HG03196 (cell line): ENCODE measurements around the gene DHX9.

Experiments
- ATAC-seq: cut with Tn5 transposase; IDR thresholded peaks from one replicate; pipeline ENCODE4 v1.9.1; 2021; ENCODE audit not compliant: unreplicated experiment

The DHX9 gene

DNA sequence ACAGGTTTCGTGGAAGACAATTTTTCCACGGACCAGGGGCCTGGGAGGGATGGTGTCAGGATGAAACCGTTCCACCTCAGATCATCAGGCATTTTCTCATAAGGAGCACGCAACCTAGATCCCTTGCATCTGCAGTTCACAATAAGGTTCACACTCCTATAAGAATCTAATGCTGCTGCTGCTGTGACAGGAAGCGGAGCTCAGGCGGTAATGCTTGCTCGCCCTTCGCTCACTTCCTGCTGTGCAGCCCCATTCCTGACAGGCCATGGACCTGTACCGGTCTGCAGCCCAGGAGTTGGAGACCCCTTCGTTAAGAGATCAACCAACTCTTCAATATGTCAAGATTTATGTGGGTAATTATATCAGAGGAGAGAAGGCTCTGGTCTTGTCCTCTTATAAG, 3.3 kb upstream of the DHX9 start:
- no peak for ATAC-seq

DNA sequence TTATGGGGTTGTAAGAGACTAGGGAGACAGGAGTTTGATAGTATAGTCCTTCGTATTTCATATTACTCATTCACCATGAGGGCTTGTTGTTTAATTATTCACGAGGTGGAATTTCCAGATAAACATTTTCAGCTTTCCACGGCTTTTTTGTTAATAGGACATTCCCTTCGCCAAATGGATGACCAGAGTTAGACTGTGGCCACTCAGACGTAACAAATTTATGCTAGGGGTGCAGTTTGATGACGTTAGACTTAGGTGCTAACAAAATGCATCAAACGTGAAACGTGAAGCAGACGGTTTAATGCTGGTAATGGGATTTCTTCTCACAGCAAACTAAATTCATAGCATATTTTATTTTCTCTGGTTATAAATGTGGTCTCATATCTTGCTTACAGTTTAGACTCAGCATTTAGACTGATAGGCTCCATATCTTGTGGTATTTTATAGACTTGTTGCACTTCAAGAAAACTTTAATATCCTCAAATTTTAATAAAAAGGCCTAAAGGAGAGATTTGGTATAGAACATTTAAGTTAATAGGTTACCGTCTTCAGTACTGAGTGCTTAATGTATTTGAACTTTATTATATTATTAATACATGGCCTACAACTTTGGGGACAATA, 2.3 kb downstream of the DHX9 start:
- ATAC-seq, result no peak

DNA sequence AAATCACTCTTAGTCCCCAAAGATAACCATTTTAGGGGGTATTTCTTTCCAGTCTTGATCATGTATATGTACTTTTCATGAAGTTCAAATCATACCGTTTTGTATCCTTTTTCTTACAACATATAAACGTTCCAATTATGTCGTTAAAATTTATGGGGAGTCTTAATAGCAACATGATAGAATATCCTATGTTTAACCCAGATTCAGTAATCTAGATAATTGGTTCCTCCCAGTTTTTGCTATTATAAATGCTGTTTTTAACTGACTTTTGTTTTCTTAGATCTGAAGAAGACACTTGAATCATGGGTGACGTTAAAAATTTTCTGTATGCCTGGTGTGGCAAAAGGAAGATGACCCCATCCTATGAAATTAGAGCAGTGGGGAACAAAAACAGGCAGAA, 3.1 kb downstream of the DHX9 start:
- no peak for ATAC-seq

DNA sequence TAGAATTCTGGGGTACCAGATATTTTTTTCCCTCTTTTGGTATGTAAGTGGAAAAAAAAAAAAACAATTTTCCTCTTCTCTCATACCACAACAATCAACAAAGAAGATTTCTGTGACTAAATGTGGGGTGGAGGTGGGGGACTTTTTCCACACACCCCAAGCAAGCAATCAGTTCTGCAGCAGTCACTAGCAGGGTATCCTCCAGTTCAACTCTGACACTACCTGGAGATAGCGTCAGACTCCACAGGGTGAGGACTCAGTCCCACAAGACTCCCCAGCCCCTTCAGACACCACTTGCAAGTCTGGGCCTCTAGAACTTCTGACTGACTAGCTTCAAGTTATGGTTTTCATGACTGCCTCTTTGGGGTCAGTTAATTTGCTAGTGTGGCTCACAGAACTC, 6.2 kb downstream of the DHX9 start:
- ATAC-seq, result no peak

DNA sequence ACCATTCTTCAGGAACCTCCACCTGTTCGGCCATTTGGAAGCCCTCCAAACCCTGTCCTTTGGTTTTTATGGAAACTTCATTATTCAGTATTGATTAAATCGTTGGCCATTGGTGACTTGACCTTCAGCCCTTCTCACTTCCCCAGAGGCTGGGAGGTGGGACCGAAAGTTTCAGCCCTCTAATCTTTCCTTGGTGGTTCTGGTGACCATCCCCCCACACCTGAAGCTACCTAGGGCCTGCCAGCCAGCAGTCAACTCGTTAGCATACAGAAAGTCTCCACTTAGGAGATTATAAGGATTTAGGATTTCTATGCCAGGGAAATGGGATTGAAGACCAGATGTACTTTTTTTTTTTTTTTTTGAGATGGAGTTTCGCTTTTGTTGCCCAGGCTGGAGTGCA, 6.7 kb downstream of the DHX9 start:
- no peak for ATAC-seq

DNA sequence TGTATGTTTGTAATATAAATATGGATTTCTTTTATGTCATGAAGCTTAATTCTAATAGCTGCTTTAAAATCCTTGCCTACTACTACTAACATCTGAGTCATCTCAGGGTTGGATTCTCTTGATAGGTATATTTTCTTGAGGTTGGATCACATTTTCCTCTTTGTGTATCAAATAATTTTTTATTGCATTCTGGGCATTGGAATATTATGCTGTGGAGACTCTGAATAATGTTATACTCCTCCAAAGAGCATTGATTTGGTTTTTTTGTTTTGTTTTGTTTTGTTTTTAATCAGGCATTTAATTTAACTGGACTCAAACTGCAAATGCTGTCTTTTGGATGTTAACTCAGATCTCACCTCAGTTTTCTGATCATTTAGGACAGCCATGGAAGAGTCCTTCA, 8.0 kb downstream of the DHX9 start:
- ATAC-seq, result no peak

DNA sequence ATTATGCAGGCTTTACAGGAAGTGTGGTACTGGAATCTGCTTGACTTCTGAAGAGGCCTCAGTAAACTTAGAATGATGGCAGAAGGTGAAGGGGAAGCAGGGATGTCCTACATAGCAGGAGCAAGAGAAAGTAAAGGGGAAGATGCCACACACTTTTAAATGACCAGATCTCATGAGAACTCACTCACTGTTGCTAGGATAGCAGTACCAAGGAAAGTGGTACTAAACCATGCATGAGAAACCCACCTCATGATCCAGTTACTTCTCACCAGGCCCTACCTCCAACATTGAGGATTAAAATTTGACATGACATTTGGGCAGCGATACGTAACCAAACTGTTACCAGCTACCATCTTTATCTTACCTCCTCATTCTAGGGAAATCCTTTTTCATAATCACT, 9.6 kb downstream of the DHX9 start:
- no peak for ATAC-seq

DNA sequence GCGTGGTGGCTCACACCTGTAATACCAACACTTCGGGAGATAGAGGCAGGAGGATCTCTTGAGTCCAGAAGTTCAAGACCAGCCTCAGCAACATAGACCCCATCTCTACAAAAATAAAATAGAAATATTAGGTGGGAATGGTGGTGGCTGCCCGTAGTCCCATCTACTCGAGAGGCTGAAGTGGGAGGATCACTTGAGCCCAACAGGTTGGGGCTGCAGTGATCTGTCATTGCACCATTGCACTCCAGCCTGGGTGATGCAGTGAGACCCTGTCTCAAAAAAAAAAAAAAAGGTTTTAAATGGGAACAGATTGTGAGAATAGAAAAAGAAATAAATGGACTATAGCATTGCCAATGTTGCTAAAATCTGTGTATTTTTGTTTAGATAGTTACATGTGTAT, 11.2 kb downstream of the DHX9 start:
- no peak for ATAC-seq

DNA sequence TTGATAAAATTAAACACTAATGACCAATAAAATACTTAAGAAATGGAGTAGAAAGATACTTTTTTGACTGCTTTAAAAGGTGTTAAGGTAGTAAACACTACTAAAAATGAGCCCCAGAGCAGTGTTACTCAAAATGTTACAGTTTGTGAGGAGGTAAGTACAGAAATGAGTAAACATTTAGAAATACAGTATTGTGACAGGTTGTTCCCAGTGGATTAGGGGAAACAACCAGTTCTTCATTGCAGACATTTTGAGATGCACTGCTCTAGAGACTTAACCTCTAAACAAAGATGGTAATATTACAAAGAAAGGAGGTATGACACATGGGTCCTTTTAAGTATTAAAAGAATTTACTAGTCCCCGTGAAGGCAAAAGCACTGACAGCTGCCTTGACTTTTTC, 12.7 kb downstream of the DHX9 start:
- no peak for ATAC-seq

DNA sequence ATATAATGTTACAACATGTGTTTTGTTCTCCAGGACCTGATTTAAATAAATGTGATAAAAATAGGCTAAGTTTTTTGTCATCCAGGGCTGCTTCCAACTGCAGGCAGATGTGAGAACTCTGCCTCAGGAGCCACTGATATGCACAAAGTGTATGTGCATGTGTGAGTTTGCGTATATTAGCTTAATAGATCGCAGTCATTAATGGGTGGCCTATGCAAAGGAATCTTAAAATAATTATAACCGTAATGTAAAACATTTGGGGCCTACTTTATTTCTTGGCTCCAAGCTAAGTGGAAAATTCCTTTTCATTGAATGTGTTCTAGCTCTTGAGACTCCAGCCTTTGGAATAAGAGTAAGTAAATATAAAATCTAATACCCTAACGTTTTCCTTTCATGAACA, 16.8 kb downstream of the DHX9 start:
- ATAC-seq, result no peak

DNA sequence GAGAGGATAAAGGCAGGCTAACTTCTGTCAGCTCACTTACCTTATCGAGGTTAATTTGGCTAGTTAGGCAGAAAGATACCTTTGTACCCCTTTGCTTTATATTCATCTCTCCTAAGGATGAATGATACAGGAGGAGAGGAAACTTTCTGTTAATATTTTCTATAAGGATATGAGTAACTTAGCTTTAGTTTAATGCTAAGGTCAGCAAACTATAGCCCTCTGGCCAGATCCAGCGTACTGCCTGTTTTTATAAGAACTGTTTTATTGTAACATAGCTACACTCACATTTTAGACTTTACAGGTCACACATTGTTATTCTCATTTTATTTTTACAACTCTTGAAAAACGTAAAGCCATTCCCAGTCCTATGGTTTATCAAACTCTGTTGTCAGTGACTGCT, 18.1 kb downstream of the DHX9 start:
- no peak for ATAC-seq

DNA sequence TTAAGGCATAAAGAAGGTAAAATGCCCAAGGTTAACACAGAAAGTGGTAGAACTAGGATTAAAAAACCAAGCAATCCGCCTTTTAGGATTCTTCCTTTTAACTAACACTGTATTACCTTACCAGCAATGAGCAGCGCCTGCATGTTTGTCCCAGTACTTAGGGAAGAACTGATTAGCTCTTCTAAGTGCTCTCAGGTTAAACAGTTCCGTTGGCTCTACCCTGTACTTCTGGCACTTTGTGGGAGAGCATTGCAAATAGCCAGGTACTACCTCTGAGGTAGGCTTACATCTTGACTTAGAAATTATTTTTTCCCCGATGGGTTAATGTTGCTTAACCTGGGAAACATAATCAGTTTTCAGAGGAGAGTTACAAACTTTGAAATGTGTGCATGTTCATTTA, 21.5 kb downstream of the DHX9 start:
- ATAC-seq, result no peak

DNA sequence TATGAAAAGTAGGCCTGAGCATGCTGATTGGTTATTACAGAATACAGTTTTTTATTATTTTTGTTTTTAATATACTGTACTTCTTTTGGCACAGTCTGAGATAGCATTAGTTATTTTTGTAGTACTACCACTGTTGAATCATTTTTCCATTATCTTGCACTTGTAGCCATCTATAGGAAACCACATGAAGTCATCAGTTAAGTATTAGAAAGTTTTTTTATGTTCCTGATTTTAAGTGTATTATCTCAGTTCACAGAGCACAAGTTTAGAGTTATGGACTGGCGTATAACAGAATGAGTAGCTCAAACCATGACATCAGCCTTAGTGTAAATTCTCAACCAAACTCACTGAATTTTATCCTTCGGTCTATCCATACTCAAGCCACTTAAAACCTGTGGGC, 22.8 kb downstream of the DHX9 start:
- no peak for ATAC-seq

DNA sequence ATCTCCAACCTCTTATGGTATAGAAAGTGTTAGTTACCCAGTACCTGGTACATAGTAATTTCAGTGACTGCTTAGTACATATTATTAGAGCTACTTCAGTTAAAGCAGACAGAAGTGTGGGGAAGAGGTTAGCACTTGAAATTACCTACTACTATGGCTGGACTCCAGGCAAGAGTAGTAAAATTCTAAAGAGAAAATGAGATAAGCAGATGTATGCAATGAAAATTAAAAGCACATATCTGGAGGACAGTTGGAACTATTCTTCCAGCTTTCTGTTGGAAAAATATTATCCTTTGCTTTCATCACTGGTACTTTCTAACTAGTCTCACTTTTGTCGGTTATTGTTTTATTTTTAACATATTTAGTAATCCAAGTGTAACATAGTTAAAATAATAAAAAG, 23.7 kb downstream of the DHX9 start:
- ATAC-seq, result no peak

DNA sequence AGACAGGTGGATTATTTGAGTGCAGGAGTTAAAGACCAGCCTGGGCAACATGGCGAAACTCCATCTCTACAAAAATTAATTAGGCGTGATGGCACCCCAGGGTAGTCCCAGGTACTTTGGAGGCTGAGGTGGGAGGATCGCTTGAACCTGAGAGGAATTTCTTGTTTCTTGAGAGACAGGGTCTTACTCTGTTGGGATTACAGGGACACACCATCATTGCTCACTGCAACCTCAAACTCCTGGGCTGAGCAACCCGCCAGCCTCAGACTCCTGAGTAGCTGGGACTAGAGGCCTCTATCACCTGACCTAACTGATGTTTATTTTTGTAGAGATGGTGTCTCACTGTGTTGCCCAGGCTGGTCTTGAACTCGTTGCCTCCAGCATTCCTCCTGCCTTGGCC, 24.8 kb downstream of the DHX9 start:
- no peak for ATAC-seq

DNA sequence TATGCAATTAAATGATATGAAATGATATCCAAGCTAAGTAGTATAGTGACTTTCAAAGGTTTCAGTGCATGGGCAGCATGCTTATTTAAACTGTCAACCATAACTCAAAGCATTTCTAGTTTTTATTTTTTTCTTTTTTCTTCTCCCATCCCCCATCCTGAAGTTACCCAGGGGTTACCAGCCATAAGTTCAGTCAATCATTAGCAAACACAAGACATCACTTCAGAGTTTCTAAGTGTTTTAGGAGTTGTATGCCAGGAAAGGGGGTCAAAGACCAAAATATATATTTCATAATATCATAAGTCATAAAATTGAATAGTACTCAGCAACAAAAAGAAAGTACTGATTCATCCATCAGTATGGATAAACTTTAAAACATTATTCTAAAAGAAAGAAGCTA, 28.7 kb downstream of the DHX9 start:
- ATAC-seq, result no peak

DNA sequence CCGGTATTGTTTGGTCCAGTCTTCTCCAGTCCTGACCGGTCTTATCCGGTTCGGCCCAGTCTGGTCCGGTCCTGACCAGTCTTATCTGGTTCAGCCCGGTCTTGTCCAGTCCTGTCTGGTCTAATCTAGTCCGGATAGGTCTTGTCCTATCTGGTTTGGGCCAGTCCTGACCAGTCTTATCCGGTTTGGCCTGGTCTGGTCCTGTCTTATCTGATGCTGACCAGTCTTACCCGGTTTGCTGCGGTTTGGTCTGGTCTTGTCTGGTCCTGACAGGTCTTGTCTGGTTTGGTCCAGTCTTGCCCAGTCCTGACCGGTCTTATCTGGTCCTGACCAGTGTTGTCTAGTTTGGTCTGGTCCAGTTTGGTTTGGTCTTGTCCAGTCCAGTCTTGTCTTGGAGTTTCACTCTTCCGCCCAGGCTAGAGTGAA, 30.1 kb downstream of the DHX9 start:
- ATAC-seq, result no peak

DNA sequence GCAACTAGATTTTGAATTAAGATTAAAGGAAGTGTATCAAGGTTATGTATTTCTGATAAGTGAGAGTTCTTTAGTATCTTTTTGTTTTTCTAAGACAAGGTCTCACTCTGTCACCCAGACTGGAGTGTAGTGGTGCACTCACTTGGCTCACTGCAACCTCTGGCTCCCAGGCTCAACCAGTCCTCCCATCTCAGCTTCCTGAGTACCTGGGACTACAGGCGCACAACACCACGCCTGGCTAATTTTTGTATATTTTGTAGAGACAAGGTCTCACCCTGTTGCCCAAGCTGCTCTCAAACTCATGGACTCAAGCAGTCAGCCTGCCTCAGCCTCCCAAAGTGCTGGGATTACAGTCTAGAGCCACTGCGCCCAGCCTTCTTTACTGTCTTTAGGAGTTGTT, 33.7 kb downstream of the DHX9 start:
- ATAC-seq, result no peak

DNA sequence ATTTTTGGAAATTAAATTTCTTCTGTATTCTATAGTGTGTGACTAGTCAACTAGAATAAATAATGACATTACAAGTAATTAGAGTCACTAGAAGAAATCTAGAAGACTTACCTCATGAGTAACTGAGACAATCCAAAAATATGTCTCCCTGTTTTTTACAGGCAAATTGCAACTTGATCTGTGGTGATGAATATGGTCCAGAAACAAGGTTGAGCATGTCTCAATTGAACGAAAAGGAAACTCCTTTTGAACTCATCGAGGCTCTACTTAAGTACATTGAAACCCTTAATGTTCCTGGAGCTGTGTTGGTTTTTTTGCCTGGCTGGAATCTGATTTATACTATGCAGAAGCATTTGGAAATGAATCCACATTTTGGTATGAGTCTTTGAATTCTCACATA, 36.7 kb downstream of the DHX9 start:
- no peak for ATAC-seq

DNA sequence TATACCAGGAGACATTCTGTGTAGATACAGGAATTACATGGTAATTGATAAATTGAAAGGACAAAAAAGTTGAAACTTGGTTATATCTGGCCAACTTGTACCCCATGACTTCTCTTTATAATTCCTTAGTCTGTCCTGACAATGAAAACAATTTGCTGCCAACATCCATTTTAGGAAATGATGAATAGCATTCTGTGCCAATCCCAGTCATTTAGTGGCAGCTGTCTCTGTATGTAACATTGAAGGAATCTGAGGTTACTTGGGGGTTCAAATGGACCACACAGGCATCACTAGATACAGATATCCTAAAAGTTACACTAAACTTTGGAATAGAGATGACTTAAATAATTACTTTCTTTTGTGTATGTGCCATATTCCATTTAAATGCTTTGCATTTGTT, 38.2 kb downstream of the DHX9 start:
- ATAC-seq, result no peak

DNA sequence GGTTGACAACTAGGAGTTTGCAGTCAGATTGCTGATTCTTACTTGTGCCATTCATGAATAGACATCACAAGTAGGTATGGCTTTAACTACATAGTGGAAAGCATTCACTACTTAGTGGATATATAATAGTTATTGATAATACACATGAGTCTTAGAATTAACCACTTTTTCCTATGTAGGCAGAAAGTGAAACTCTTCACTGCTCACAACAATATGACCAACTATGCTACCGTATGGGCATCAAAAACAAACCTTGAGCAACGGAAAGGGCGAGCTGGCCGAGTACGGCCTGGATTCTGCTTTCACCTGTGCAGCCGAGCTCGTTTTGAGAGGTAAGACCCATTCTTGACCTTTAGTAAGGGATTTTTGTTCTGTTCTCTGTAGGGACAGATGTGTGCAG, 38.7 kb downstream of the DHX9 start:
- no peak for ATAC-seq

DNA sequence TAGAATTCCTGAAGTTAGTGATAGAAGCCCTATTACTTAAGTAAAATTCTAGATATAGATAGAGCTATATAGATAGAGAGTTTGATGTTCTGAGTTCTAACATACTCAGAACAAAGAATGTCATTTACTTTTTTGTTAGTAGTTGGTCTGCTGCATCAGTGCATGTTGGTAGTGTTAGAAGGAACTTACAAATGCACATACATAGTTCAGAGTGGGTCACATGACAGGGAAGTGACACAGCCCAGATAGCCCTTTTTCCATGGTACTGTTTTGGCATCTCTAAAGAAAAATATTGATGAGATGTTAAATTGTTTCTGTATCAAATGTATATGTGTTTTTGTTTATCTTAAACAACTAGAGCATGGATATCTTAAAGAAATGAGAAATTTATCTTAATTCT, 45.7 kb downstream of the DHX9 start:
- no peak for ATAC-seq

DNA sequence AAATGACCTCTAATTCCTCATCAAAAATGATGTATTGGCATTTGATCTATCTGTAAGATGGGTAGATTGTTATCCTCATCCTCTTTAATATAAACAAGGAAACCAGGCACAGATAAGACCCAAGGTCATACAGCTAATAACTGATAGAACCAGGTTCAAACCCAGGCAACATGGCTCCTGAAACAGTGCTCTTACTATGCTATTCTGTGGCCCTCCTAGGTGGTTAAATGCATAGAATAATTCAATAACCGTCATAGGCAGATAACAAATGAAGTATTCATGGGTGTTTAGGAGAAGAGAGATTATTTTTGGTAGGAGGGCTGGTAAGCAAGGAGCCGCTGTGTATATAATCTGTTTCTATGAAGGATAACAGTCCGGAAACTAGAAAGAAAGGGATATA, 46.4 kb downstream of the DHX9 start:
- ATAC-seq, result no peak

DNA sequence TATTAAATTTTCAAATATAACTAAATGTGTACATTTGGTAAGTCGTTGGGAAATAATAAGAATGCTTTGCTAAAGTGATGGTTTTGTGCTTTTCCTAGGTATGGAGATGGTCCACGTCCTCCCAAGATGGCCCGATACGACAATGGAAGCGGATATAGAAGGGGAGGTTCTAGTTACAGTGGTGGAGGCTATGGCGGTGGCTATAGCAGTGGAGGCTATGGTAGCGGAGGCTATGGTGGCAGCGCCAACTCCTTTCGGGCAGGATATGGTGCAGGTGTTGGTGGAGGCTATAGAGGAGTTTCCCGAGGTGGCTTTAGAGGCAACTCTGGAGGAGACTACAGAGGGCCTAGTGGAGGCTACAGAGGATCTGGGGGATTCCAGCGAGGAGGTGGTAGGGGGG, 47.8 kb downstream of the DHX9 start:
- ATAC-seq, result no peak
